HG03354 (cell line): Measurements from ENCODE around the gene MCM9.
"Not testable (repeated sequence)": the region's sequence is repeated elsewhere in the genome, so short reads cannot be mapped to it uniquely, and the experiment has no call there.

Experiments used
- ATAC-seq: cut with Tn5 transposase; IDR thresholded peaks from one replicate; pipeline ENCODE4 v1.9.1; 2021; ENCODE audit warnings: mild to moderate bottlenecking; ENCODE audit not compliant: unreplicated experiment, poor library complexity, severe bottlenecking

Gene MCM9

DNA sequence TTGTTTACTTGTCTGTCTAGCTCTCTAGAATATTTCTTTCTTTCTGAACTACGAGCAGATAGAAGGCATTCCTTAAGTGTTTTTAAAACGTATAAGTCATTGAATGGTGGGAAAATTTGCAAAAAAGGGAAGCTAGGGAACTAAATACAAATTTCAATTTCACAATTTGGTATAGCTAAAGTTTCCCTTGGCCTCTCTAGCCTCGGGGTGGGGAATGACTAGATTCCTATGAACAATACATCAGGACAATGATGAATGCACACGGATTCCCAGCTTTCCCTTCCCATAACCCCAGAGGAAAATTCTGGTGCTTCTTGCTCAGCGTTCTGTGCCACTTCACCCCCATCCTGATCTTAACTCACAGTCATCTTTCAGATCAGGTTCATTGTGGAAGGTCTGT is 154.3 kb downstream of the MCM9 start:
- no peak for ATAC-seq

DNA sequence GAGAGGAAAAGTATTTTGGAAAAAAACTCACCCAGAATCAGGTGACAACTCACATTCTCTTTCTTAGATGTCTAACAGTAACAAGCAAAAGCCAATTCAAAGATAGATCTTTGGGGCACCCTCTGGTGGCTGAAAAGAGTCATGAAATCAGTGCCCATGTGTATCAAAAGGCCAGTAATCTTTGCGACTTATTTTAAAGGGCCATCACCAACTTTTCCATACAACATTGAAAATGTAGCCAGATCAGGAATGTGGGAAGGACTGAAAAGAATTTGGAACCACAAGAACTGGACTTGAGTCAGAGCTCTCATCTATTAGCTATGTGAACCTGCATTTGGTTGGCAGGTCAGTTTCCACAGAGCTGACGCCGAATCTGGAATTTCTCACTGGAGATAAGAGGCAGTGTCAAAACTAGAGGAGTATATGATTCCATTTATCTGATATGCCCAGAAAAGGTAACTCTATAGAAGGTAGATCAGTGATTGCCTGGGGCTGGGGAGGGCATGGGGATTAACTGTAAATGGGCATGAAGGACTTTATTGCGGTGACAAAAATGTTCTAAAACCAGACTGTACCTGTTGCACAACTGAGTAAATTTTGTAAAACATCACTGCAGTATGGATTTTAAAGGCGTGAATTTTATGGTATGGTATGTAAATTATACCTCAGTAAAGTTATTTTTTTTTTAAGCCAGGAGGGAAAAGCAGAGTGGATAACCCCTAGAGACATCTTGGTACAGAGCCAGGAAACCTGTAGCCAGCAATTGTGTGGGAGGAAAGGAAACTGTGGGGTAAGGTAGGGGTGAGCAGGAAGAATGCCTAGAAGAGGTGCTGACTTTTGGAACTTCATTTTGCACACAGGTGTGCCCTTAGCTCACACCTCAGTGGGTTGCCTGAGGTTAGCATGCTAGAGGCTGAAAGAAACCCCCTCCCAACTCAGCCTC is 158.1 kb downstream of the MCM9 start:
- peak; percentile 90 for ATAC-seq

DNA sequence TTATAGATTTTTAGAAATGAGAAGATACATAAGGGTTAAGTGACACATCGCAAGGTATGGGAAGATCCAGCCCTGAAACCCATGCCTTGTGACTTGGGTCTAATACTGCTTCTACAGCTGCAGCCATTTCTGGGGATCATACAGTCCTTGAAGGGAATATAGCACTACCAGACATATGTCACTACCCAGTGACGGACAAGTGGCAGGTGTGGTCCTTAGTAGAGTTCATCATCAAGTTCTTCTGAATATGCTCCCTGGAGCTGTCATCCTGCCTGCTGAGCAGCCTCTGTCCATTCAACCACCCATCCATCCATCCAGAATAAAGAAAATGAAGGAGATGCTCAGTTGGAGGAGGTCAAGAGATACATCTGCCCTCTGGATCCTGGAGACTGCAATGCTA is 159.6 kb downstream of the MCM9 start:
- no peak for ATAC-seq

DNA sequence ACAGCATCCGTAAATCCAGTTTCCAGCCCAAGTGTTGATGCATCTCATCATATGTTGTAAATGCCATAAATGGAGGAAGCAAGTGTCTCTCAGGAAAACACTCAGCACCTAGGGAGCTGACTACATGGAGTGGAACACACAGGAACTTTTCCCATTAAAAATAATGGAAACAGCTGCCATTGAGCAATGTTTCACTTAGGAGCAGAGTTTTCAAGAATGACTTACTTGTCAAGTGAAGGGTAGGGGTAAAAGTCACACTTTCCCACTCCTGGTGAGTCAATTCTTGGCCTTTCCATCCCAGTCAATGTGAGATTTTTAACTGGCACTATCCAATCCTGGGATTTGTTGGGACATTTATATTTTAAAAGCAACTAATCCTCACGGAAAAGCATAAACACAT is 160.4 kb downstream of the MCM9 start:
- no peak for ATAC-seq

DNA sequence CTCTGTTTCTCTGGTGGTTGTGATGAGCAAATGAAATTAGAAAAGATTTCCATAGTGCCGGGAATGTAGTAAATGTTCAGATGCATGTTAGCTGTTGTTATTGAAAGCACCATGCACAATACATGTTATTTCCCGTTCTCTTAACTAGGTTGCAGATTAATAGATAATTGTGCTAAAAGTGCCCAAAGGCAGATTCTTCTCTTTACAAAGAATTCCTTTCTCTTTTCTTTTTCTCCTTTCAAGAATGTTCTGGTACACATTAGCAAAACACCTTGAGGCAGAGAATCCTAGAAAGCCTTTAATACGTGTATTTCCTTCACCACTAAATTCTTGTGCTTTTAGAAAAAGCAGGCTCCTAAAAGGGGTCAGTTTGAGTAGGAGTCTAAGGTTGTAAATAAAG is 162.1 kb downstream of the MCM9 start:
- ATAC-seq: no peak

DNA sequence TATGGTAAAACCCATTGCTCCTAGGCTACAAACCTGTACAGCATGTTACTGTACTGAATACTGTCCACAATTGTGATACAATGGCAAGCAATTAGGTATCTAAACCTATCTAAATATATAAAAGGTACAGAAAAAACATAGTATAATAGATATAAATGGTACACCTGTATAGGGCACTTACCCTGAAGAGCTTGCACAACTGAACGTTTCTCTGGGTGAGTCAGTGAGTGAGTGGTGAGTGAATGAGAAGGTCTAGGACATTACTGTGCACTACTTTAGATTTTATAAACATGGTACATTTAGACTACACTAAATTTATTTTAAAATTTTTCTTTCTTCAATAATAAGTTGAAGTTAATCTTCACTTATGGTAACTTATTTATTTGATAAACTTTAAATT is 163.7 kb downstream of the MCM9 start:
- ATAC-seq: no peak

DNA sequence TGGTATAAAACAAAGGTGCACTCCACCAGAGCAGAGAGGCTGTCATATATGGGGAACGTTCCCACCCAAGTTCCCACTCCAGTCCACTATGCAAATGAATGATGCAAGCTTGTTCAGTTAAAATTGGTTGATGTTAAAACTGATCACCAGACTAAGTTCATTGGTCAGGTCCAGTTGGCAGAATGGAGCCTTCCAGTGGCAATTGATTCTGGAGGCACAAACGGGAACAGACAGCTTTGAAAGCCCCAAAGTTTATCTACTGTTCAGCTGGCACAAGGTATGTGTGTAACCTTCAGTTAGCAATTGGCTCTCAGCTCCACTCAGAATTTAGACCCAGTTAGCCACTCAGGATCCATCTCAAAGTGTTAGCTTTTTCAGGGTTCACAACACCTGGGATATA is 164.1 kb downstream of the MCM9 start:
- no peak for ATAC-seq

DNA sequence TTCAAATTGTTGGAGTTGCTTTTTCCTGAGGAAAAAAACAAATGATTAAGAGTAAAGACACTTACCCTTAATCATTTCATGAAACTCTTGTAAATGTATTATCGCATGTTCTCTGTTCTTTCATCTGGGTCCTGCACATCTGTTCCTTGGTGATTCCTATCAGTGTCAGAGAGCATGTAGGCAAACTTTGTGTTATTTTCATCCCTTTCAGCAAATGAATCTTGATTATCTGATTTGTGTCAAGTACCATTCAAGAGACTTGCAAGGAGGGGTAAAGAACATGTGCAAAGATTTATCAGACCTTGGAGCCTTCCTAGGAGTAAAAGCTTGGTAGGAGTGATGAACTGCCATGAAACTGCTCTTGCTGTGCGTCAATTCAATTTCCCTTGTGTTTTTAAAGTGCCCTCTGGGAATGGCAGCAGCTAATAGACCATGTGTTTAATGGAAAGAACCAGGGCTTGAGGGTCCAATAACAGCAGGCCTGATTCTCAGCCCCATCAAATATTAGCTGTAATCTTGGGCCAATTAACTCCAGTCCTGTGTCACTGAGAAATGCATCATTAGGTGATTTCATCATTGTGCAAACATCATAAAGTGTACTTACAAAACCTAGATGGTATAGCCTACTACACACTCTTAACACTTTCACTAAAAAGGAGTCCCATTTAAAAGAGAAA is 164.7 kb downstream of the MCM9 start:
- ATAC-seq: no peak

DNA sequence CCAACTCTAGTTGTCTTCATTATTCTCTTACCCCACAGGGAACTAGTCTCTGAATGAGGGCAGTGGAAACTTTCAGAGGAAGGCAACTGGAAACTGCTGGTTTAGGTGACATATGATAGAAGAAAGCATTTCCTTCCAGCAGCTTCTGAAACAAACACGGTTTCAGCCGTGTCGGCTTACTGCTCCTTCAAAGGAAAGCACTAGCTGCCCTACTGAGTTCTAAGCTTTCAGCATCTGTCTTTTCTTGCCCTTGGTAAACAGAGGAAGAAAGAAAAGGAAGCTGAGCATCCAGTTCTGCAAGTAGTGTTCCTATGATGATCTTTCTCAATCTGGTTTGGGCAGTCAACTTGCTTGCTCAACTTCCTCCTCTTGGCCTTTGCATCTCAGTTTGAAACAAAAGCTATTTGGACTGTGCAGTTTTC is 166.0 kb downstream of the MCM9 start:
- ATAC-seq: no peak

DNA sequence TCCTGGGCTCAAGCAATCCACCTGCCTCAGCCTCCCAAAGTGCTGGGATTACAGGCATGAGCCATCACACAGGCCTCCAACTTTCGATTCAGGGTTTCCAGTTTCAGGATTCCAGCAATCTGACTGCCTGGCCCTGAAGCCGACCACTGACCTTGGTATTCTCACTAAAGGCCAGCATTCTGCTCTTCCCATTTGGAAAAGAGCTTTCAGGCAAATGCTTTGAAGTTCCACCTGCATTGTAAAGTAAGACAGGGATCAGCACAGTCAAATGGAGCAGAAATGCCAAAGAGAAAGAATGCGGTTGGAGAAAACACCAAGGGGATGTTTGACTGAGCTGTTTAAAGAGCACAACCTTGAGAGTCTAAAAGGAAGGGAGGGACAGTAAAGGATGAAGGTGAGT is 166.5 kb downstream of the MCM9 start:
- ATAC-seq: no peak

DNA sequence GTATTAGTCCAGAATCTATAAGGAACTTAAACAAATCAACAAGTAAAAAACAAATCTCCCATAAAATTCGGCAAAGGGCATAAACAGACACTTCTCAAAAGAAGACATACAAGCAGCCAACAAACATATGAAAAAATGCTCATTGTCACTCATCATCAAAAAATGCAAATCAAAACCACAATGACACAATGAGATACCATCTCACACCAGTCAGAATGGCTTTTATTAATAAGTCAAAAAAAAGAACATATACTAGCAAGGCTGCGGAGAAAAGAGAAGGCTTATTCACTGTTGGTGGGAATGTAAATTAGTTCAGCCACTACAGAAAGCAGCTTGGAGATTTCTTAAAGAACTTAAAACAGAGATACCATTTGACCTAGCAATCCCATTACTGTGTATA is 169.6 kb downstream of the MCM9 start:
- not testable (repeated sequence) for ATAC-seq

DNA sequence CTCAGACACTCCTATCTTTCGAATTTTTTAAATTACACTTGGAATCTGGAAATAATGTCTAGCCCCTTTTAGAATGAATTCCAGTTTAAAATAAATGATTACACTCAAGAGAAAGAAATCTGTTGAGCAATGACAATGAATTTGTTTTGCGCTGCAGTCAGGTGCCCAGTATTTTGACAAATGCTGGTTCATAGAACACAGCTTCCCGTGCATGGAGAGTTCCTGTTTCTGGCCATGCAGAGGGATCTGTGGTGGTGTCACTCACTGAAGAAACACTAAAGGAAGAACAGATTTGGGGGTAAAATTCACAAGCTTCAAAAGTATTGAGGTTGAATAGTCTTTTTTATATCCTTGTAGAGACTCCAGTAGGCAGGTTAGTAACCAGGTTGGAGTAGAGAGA is 170.2 kb downstream of the MCM9 start:
- no peak for ATAC-seq
